GM12874 (cell line): ENCODE measurements around the gene BNIP3.

ENCODE experiments used
- TF ChIP-seq, protein P1 (sequence below): IDR thresholded peaks from 2 replicates; pipeline ENCODE4 v1.5.1; 2011; ENCODE audit warnings: low read depth, mild to moderate bottlenecking, control low read depth, low read length, moderate library complexity; ENCODE audit not compliant: insufficient read depth

Gene BNIP3

GRCh38 chr10:131959841-131960240 is 21.9 kb downstream of the BNIP3 start:
- TF ChIP-seq, protein P1, sequence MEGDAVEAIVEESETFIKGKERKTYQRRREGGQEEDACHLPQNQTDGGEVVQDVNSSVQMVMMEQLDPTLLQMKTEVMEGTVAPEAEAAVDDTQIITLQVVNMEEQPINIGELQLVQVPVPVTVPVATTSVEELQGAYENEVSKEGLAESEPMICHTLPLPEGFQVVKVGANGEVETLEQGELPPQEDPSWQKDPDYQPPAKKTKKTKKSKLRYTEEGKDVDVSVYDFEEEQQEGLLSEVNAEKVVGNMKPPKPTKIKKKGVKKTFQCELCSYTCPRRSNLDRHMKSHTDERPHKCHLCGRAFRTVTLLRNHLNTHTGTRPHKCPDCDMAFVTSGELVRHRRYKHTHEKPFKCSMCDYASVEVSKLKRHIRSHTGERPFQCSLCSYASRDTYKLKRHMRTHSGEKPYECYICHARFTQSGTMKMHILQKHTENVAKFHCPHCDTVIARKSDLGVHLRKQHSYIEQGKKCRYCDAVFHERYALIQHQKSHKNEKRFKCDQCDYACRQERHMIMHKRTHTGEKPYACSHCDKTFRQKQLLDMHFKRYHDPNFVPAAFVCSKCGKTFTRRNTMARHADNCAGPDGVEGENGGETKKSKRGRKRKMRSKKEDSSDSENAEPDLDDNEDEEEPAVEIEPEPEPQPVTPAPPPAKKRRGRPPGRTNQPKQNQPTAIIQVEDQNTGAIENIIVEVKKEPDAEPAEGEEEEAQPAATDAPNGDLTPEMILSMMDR, result no peak

DNA sequence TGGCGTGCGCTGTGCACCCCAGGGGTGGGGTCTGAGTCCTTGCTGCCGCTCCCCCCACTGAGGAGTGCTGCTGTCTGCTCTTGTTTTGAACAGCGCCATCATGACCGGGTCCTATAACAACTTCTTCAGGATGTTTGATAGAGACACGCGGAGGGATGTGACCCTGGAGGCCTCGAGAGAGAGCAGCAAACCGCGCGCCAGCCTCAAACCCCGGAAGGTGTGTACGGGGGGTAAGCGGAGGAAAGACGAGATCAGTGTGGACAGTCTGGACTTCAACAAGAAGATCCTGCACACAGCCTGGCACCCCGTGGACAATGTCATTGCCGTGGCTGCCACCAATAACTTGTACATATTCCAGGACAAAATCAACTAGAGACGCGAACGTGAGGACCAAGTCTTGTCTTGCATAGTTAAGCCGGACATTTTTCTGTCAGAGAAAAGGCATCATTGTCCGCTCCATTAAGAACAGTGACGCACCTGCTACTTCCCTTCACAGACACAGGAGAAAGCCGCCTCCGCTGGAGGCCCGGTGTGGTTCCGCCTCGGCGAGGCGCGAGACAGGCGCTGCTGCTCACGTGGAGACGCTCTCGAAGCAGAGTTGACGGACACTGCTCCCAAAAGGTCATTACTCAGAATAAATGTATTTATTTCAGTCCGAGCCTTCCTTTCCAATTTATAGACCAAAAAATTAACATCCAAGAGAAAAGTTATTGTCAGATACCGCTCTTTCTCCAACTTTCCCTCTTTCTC is 26.0 kb downstream of the BNIP3 start:
- TF ChIP-seq, protein P1, result no peak

DNA sequence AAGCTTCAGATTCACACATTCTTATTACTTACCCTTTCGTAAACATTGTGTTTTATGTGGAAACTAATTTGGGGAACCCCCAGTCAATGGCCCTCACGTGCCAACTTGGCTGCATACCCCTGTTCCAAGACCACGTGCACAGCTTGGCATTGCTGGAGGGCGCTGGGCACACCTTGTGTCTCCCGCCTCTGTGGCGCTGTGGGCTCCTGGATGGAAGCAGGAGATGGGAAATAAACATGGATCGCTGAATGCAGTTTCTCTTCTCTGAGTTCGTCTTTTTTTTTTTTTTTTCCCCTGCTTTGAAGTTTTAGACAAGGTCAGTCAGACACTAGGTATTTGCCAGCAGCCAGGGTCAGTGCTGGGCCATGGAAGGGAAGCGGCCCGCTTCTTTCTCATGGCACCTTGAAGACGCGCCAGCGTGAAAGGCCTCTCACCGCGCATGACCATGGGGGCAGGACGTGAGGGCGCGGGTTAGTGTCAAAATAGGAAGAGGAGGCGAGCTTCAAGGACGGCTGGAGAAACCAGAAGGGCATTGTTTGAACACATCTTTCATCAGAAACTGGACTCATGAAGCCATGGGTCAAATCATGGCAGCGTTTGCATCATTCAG is 27.3 kb downstream of the BNIP3 start:
- TF ChIP-seq, protein P1, result no peak

- TF ChIP-seq, protein P1, result no peak
Observed at GRCh38 chr10:131949041-131949862, 32.5 kb downstream of the BNIP3 start.

DNA sequence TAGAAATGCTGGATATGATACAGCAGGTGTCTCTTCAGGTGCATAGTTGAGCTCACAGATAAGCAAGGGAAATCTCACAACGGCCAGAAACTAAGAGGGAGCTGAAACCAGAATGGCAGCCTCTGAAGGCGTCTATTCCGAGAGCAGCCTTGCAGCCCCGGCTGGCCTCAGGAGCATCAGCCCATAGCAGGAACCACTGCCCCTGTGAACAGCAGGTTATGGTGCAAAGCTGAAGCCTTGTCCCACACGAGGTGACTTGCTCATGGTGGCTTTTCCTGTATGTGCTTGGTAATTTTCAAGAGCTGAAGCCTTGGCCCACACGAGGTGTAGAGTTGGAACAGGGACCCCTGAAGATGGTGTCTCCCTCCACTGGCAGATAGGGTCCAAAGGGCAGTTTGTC is 33.2 kb downstream of the BNIP3 start:
- TF ChIP-seq, protein P1, result no peak

DNA sequence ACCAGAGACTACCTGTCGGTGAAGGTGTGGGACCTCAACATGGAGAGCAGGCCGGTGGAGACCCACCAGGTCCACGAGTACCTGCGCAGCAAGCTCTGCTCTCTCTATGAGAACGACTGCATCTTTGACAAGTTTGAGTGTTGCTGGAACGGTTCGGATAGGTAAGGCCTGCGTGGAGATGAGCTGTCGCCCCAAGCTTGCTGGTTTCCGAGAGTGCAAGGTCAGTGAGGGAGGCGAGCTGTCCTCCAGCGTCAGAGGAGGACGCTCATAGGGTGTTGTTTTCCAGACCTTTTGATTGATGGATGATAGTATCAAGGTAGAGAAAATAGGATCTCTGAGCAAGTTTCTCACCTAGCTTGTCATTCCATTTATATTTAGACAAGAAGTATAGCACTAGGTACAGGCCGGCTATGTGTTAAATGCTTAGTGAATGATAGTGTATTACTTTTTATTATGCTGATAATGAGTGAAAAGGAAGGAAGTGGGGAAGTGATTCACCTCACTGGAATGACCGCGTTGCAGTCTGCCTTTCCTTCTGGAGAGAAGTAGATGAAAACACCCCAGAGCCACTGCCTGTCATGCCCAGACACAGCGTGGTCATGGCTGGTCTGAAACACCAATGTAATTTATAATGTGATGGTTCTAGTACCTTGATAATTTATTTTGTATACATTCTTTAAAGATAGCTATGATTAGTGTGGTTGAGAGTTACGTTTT is 33.9 kb downstream of the BNIP3 start:
- TF ChIP-seq, protein P1, result no peak

DNA sequence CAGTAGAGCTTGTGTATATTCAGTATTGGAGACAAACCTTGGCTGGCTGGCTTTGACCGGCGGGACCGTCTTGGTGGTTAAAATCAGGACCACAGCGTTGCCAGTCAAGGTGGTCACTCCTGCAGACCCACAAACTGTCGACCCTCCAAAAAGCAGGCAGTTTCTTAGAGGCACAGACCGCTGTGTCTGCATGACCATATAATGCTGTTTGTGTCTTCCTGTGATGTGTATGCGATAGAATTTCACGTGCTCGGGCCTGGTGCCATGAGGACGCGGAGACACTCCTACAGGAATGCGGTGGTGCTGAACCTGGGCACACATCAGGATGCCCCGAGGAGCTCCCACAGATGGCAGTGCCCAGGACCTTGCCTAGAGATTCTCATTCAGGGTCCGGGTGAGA is 34.8 kb downstream of the BNIP3 start:
- TF ChIP-seq, protein P1, result no peak
